ENCODE measurements around the gene ENO2.

The ENO2 gene

DNA sequence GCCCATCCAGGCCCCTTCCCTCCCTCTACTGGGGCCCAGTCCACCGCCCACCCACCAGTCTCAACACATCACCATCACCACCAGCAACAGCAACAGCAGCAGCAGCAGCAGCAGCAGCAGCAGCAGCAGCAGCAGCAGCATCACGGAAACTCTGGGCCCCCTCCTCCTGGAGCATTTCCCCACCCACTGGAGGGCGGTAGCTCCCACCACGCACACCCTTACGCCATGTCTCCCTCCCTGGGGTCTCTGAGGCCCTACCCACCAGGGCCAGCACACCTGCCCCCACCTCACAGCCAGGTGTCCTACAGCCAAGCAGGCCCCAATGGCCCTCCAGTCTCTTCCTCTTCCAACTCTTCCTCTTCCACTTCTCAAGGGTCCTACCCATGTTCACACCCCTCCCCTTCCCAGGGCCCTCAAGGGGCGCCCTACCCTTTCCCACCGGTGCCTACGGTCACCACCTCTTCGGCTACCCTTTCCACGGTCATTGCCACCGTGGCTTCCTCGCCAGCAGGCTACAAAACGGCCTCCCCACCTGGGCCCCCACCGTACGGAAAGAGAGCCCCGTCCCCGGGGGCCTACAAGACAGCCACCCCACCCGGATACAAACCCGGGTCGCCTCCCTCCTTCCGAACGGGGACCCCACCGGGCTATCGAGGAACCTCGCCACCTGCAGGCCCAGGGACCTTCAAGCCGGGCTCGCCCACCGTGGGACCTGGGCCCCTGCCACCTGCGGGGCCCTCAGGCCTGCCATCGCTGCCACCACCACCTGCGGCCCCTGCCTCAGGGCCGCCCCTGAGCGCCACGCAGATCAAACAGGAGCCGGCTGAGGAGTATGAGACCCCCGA lies 22.5 kb downstream of the ENO2 start:
- no peak for DNase-seq

DNA sequence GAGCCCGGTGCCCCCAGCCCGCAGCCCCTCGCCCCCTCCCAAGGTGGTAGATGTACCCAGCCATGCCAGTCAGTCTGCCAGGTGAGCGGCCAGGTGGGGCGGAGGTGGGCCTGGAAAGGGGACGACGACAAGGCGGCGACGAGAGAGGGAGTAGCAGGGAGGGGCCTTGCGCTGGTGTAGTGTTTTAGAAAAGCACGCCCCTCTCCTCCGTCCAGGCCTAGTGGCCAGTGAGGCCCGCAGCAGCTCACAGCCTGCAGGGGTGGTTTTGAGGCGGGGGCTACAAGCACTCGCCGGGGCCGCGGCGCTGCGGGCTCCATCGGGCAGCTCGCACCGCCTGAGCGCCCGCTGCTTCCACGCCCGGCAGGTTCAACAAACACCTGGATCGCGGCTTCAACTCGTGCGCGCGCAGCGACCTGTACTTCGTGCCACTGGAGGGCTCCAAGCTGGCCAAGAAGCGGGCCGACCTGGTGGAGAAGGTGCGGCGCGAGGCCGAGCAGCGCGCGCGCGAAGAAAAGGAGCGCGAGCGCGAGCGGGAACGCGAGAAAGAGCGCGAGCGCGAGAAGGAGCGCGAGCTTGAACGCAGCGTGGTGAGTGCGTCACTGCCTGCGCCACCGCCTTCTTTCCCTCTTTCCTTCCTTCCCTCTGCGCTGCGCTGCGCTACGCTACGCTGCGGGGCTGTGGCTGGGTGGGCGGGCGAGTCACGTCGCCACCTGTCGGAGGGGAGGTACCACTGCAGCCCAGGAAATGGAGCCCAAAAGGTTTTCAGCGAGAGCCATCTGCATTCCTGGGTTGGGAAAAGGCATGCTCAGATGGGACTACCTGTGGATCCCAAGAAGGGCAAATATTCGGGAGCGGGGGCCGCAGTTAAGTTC lies 23.3 kb downstream of the ENO2 start:
- peak; percentile 98 for DNase-seq

DNA sequence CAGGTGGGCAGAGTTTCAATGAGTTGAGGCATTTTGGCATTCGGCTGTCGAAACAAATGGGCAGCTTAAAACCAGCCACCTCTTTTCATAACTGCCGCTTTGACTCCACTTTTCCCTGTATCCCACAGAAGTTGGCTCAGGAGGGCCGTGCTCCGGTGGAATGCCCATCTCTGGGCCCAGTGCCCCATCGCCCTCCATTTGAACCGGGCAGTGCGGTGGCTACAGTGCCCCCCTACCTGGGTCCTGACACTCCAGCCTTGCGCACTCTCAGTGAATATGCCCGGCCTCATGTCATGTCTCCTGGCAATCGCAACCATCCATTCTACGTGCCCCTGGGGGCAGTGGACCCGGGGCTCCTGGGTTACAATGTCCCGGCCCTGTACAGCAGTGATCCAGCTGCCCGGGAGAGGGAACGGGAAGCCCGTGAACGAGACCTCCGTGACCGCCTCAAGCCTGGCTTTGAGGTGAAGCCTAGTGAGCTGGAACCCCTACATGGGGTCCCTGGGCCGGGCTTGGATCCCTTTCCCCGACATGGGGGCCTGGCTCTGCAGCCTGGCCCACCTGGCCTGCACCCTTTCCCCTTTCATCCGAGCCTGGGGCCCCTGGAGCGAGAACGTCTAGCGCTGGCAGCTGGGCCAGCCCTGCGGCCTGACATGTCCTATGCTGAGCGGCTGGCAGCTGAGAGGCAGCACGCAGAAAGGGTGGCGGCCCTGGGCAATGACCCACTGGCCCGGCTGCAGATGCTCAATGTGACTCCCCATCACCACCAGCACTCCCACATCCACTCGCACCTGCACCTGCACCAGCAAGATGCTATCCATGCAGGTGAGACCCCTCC lies 24.2 kb downstream of the ENO2 start:
- no peak for DNase-seq

DNA sequence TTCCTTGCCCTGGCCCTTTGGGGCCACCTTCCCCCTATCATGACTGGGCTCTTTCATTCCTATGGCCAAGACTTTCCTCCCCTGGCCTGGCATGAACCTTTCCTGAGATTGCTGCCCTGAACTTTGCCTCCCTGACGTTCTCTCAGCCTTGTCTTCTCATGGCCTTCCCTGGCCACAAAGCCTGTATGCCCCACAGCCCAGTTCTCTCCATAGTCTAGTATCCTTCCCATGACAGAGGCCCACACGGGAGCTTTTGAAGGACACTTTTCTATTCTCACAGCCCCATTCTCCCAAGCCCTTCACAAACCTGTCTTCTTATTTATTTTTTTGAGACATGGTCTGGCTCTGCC lies 24.8 kb downstream of the ENO2 start:
- no peak for DNase-seq

DNA sequence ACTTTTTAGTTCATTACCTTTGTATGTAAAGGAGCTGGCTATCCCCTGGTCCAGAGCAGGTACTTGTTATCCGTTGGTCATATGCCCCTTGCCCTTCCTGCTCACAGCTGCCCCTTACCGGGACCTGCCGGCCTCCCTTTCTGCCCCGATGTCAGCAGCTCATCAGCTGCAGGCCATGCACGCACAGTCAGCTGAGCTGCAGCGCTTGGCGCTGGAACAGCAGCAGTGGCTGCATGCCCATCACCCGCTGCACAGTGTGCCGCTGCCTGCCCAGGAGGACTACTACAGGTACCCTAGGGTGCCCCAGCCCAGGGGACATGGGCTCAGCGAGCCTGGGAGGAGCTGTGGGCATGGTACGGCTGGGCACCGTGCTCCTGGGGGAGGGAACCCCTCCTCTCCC lies 26.9 kb downstream of the ENO2 start:
- DNase-seq, result no peak

DNA sequence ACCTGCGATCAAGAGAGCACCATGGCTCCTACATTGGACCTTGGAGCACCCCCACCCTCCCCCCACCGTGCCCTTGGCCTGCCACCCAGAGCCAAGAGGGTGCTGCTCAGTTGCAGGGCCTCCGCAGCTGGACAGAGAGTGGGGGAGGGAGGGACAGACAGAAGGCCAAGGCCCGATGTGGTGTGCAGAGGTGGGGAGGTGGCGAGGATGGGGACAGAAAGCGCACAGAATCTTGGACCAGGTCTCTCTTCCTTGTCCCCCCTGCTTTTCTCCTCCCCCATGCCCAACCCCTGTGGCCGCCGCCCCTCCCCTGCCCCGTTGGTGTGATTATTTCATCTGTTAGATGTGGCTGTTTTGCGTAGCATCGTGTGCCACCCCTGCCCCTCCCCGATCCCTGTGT lies 27.4 kb downstream of the ENO2 start:
- no peak for DNase-seq

DNA sequence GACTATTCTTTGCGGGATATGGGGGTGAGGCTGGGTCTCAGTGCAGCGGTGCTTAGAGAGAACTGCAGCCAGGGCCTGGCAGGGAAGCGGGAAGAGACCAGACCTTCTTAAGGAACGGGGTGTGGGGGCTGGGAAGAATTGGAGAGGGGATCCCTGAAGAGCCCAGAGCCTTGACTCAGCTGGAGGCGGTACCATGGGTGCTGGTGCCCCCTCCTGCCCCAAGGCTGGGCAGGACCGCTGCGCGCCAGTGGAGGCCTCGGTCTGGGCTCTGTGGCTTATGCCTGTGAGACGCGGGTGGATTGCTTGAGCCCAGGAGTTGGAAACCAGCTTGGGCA lies 27.9 kb downstream of the ENO2 start:
- DNase-seq, result no peak

DNA sequence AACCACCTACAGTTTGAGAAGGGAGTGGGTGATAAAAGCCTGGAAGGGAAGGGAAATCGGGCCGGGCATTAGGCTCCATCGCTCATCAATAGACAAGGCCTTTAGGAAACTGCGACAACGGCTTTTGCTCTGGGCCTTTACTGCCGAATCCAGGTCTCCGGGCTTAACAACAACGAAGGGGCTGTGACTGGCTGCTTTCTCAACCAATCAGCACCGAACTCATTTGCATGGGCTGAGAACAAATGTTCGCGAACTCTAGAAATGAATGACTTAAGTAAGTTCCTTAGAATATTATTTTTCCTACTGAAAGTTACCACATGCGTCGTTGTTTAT lies 29.0 kb downstream of the ENO2 start:
- peak; percentile 71 for DNase-seq

DNA sequence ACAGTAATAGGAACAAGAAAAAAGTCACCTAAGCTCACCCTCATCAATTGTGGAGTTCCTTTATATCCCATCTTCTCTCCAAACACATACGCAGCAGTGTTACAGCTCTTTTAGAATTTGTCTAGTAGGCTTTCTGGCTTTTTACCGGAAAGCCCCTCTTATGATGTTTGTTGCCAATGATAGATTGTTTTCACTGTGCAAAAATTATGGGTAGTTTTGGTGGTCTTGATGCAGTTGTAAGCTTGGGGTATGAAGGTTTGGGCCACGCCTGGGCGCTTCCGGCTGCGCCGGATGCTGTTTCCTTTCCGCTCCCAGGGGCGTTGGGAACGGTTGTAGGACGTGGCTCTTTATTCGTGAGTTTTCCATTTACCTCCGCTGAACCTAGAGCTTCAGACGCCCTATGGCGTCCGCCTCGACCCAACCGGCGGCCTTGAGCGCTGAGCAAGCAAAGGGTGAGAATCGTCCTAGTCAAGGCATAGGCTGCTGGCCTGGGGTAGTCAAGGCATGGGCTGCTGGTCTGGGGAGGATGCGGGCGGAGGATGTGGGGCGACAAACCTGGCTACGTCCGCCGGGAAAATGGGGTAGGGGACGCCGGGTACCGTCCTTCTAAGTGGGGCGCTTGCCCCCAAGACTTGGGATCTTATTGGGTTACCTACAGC lies 29.5 kb downstream of the ENO2 start, which contains the start of the genes C12orf57 and RNU7-1:
C12orf57 (plus strand) TSS at position 301 of the 659 bp plus-strand sequence; CDS start at position 401, 100 bp downstream.
RNU7-1 (plus strand) TSS at position 95 of the 659 bp plus-strand sequence.
- peak; percentile 74 for DNase-seq

DNA sequence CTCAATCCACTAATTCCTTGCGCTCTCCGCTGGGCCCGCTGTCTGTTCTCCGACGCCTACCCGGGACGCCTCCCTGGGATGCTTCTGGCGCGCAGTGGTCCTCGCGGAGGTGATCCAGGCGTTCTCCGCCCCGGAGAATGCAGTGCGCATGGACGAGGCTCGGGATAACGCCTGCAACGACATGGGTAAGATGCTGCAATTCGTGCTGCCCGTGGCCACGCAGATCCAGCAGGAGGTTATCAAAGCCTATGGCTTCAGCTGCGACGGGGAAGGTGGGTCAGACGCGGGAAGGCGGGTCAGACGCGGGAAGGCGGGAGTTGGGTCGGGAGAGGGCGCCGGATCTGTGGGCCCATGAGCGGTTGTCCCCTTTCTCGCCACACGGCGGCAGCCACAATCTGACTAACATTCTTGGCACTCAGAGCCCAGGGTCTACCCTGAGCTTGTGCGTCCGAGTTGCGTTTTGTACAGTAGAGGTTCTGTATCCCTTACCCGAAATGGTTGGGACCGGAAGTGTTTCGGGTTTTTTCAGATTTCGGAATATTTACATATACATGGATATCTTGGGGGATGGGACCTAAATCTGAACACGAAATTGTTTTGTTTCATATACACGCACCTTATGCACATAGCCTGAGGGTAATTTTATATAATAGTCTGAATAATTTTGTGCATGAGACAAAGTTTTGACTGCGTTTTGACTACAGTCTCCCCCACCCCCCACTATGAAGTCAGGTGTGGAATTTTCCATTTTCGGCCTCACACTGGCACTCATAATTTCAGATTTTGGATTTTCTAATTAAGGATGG lies 30.2 kb downstream of the ENO2 start:
- DNase-seq, result peak; percentile 93

DNA sequence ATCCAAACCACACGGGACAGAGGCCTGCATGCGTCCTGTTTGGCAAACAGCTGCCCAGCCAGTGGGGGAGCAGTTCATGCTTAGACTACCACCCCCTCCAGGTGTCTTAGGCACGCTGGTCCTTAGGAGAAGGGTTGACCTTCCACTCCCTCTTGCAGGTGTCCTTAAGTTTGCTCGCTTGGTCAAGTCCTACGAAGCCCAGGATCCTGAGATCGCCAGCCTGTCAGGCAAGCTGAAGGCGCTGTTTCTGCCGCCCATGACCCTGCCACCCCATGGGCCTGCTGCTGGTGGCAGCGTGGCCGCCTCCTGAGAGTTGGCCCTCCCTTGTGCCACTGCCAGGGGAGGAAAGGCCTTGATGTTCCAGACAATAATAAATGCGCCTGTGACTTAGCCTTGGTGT lies 31.2 kb downstream of the ENO2 start:
- no peak for DNase-seq

DNA sequence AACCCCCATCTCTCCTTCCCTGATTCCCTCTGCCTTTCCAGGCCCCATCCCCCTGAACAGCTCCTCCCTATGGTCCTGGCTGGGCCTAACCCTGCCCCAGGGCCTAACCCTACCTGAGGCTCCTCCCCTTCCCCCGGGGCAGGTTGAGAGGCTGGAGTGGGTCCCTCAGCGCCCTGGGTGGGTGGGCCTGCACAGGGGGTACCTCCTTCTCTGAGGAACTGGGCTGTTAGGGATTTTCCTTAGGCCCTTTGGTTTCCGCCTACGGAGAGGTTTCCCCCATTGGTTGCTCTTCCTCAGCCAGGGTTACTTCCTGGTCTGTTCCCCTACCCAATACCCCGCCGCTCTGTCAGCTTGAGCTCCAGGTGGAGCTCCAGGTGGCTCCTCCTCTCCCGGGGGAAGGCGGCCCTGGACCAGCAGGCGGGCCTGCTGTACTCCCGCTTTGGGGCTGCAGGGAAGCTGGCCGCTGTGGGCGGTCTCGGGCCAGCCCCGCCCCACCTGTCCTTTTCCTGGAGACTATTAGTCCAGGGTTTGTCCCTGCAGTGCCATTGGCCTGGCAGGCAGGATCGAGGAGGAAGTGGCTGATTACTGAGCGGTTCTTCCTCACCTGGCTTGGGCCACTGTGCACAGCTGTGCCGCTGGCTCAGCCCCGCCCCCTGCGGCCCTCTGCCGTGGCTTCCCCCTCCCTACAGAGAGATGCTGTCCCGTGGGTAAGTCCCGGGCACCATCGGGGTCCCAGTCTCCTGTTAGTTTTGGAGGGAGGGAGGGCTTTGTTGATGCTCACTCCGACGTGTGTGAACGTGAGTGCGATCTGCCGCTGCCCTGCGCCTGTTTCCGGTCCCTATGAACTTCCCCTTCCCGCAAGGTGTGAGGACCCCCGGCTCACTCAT lies 31.9 kb downstream of the ENO2 start:
- peak; percentile 93 for DNase-seq

DNA sequence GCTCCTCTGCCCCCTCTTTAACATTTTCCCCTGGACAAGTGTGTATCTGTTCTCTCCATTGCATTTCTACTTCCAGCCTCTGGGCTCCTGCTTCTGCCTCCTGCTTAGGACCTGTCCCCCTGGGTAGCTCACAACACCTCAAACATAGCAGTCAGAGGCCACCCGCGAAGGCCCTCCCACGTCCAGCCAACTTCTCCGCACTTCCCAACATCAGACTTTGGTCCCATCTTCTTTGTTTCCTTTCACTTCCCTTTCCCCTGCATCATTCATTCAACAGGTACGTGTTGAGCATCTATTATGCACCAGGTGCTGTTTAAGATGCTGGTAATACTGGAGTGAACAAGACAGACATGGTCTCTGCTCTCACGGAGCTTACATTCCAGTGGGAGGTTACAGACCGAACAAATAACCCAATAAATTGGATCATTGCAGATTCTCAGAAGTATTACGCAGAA lies 32.6 kb downstream of the ENO2 start:
- DNase-seq, result no peak

DNA sequence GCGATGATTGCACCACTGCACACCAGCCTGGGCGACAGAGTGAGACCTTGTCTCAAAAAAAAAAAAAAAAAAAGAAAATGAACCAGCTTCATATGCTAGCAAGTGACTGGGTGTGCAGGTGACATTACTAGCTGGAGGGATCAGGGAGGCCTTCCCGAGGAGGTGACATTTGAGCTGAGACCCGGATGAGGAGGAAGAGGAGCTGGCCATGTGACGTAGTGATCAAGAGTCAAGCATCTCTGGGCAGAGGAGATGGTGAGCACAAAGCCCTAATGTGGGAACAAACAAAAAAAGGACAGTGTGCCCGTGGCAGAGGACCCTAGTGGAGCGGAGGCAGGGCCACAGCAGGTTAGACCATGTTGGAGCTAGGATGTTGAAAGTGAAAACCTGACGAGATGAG lies 33.2 kb downstream of the ENO2 start:
- no peak for DNase-seq

DNA sequence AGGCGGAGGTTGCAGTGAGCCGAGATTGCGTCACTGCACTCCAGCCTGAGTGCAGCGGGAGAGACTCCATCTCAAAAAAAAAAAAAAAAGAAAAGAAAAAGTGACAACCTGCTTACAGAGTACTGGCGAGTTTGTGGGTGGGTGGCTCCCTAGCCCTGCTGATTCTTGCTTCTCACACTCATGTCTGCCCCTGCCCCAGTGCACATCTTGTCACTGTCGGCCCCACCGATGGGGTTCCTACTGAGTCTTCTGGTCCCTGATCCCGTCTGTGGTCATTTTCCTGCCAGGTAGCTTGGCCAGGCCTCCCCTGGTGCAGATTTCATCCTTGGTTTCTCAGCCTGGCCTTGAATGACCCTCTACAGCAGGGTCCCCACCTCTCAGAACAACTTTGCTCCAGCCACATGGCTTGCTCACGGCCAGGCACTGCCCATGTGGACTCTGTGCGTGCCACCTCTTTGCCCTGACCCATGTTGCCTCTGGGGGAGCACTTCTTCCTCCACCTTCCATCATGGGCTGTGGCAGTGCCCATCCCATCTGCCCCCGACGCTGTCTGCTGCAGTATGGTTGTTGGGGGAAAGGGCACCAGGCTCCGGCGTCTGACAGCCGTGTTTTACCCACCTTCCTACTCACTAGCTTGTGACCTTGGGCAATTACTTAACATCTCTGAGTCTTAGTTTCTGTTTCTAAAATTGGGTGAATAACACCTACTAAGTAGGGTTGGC lies 34.7 kb downstream of the ENO2 start:
- DNase-seq, result no peak

DNA sequence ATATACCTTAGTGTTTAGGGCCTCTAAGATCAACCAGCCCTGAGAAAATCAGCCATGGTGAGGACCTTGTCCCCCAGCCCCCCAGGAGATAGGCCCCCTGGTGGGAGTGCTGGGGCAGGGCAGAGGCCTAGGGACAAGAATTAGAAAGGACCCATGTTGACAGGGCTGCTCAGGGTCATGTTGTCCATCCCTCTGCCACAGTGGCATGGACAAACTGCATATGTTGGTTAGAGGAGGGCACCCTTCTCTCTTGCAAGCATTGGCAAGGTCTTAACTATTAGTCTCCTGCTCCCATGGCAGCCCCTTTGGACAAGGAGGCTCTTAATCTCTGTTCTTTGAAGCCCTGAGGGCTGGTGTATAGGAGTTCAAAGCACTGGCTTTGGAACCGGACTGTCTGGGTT lies 36.0 kb downstream of the ENO2 start:
- no peak for DNase-seq

DNA sequence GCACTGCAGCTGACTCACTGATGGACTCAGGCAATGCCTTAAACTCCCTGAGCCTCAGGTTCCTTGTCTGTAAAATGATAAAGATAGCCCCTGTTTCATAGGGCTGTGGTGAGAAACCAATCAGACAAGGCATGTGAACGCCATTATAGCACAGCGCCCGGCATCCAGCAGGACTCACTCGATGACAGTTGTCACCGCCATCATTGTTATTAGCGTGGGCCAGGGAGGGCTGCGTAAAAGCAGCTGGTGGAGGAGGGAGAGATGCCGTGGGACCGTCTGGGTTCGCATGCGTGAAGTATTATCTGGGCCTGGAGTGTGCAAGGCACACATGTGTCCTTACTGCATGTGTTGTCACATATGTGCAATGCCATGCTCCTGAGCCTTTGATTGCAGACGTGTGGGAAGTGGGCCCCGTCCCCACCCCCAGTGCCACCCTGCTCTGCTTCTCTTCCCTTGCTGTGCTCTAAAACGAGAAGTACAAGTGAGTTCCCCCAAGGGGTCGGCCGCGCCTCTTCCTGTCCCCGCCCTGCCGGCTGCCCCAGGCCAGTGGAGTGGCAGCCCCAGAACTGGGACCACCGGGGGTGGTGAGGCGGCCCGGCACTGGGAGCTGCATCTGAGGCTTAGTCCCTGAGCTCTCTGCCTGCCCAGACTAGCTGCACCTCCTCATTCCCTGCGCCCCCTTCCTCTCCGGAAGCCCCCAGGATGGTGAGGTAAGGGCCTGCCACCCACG lies 36.6 kb downstream of the ENO2 start, which contains the start of gene PTPN6:
PTPN6 (plus strand) TSS at position 546 of the 730 bp plus-strand sequence; CDS start at position 703, 157 bp downstream.
- no peak for DNase-seq

DNA sequence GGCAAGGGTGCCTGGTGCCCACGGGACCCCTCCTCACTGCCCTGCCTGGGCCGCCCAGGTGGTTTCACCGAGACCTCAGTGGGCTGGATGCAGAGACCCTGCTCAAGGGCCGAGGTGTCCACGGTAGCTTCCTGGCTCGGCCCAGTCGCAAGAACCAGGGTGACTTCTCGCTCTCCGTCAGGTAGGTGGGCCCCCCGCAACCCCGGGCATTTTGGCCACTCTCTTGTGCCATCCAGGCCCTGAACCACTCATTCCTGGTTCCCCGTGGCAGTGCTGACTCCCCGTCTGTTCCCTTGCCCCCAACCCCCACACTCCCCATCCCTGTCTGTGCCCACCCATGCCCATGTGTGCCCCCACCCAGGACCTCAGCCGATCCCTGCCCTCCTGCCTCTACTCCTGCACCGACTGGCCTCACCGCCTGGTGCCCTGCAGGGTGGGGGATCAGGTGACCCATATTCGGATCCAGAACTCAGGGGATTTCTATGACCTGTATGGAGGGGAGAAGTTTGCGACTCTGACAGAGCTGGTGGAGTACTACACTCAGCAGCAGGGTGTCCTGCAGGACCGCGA lies 37.3 kb downstream of the ENO2 start:
- no peak for DNase-seq

Data from NCI-H2107 (cell line).